Measurements from ENCODE around the gene APELA. TPM values are rescaled to one million over a fixed set of nuclear protein-coding genes. Genes with fewer than 3 reads are reported as not detected.
"Not testable (repeated sequence)": the region's sequence is repeated elsewhere in the genome, so short reads cannot be mapped to it uniquely, and the experiment has no call there.

The APELA gene
- total RNA-seq, 3 donors from 2014 or later: not detected

GRCh38 chr4:164935363-164935762 is 58.4 kb downstream of the APELA start:
- TF ChIP-seq CTCF (IDR thresholded peaks at IDR 0.05): no peak
- H3K36me3 ChIP-seq (ENCODE audit: low read depth): no peaks in the 10 kb centered on the region
- intact Hi-C loops (cut with DNase I, micrococcal nuclease): no loop called here
- H3K4me3 ChIP-seq: no peak overlapping the region
- H3K4me1 ChIP-seq (ENCODE audit: low read depth): no peaks in the 10 kb centered on the region
- no peak for DNase-seq
- no peaks in the 10 kb centered on the region for H3K9me3 ChIP-seq
- no peak for ATAC-seq

- ATAC-seq; H3K4me3 ChIP-seq; H3K4me1 ChIP-seq (ENCODE audit: low read depth); DNase-seq; H3K36me3 ChIP-seq (ENCODE audit: low read depth); intact Hi-C loops (cut with DNase I, micrococcal nuclease); H3K9me3 ChIP-seq: not testable (repeated sequence)
Measured at GRCh38 chr4:164935865-164936606, 59.1 kb downstream of the APELA start.

GRCh38 chr4:164937576-164938270 is 60.7 kb downstream of the APELA start:
- Histone ChIP-seq H3K4me1 (ENCODE audit: low read depth) (no peaks in the 10 kb centered on the region), H3K4me3 (no peak overlapping the region), H3K9me3 (no peaks in the 10 kb centered on the region), H3K36me3 (ENCODE audit: low read depth) (no peaks in the 10 kb centered on the region)
- DNase-seq (peak in 1 of 3 donors; percentile 12), ATAC-seq (no peak)
- intact Hi-C loops (cut with DNase I, micrococcal nuclease): no loop called here
- no peak for TF ChIP-seq CTCF (IDR thresholded peaks at IDR 0.05)

GRCh38 chr4:164943192-164943591 is 66.2 kb downstream of the APELA start:
- no peaks in the 10 kb centered on the region for H3K9me3 ChIP-seq
- intact Hi-C loops (cut with DNase I, micrococcal nuclease): no loop called here
- no peak overlapping the region for H3K4me3 ChIP-seq
- no peak for TF ChIP-seq CTCF (IDR thresholded peaks at IDR 0.05)
- no peaks in the 10 kb centered on the region for H3K4me1 ChIP-seq (ENCODE audit: low read depth)
- ATAC-seq (no peak), DNase-seq (no peak)
- no peaks in the 10 kb centered on the region for H3K36me3 ChIP-seq (ENCODE audit: low read depth)

- no peaks in the 10 kb centered on the region for H3K36me3 ChIP-seq (ENCODE audit: low read depth)
- H3K4me1 ChIP-seq (ENCODE audit: low read depth): no peaks in the 10 kb centered on the region
- DNase-seq (no peak), ATAC-seq (no peak)
- intact Hi-C loops (cut with DNase I, micrococcal nuclease): no loop called here
- TF ChIP-seq CTCF (IDR thresholded peaks at IDR 0.05): no peak
- H3K4me3 ChIP-seq: no peak overlapping the region
- no peaks in the 10 kb centered on the region for H3K9me3 ChIP-seq
Measured at GRCh38 chr4:164945146-164945545, 68.2 kb downstream of the APELA start.

GRCh38 chr4:164946810-164947209 is 69.8 kb downstream of the APELA start:
- ATAC-seq (no peak), DNase-seq (no peak)
- no peaks in the 10 kb centered on the region for H3K36me3 ChIP-seq (ENCODE audit: low read depth)
- TF ChIP-seq CTCF (IDR thresholded peaks at IDR 0.05): no peak
- H3K4me1 ChIP-seq (ENCODE audit: low read depth): no peaks in the 10 kb centered on the region
- no peaks in the 10 kb centered on the region for H3K9me3 ChIP-seq
- intact Hi-C loops (cut with DNase I, micrococcal nuclease): no loop called here
- no peak overlapping the region for H3K4me3 ChIP-seq

Measured in mucosa of descending colon (tissue), 3 donors.